ENCODE data around the gene IQSEC1.

The IQSEC1 gene

GRCh38 chr3:13067778-13068177, 5.5 kb downstream of the IQSEC1 start:
- no peak for FAIRE-seq

GRCh38 chr3:13066834-13067233, 6.4 kb downstream of the IQSEC1 start:
- no peak for FAIRE-seq

- FAIRE-seq: no peak
Observed at GRCh38 chr3:13066236-13066635, 7.0 kb downstream of the IQSEC1 start.

GRCh38 chr3:13065727-13066126, 7.5 kb downstream of the IQSEC1 start:
- no peak for FAIRE-seq

GRCh38 chr3:13064964-13065363, 8.3 kb downstream of the IQSEC1 start:
- FAIRE-seq: no peak

GRCh38 chr3:13064159-13064868, 8.9 kb downstream of the IQSEC1 start:
- no peak for FAIRE-seq

GRCh38 chr3:13063225-13063624, 10.0 kb downstream of the IQSEC1 start:
- no peak for FAIRE-seq

GRCh38 chr3:13062647-13063046, 10.6 kb downstream of the IQSEC1 start:
- no peak for FAIRE-seq

GRCh38 chr3:13060341-13060910, 12.8 kb downstream of the IQSEC1 start:
- FAIRE-seq: no peak

GRCh38 chr3:13058346-13059120, 14.7 kb downstream of the IQSEC1 start:
- FAIRE-seq: no peak

GRCh38 chr3:13057282-13058040, 15.8 kb downstream of the IQSEC1 start:
- no peak for FAIRE-seq

GRCh38 chr3:13055634-13056033, 17.6 kb downstream of the IQSEC1 start:
- FAIRE-seq: no peak

- FAIRE-seq: no peak
Observed at GRCh38 chr3:13054341-13055285, 18.6 kb downstream of the IQSEC1 start.

- no peak for FAIRE-seq
Observed at GRCh38 chr3:13053893-13054292, 19.3 kb downstream of the IQSEC1 start.

GRCh38 chr3:13053420-13053819, 19.8 kb downstream of the IQSEC1 start:
- FAIRE-seq: no peak

- FAIRE-seq: no peak
Observed at GRCh38 chr3:13052191-13052820, 20.9 kb downstream of the IQSEC1 start.

- FAIRE-seq: no peak
Observed at GRCh38 chr3:13051581-13051980, 21.6 kb downstream of the IQSEC1 start.

- no peak for FAIRE-seq
Observed at GRCh38 chr3:13051066-13051465, 22.2 kb downstream of the IQSEC1 start.

- FAIRE-seq: no peak
Observed at GRCh38 chr3:13050446-13050845, 22.8 kb downstream of the IQSEC1 start.

- no peak for FAIRE-seq
Observed at GRCh38 chr3:13049400-13049799, 23.8 kb downstream of the IQSEC1 start.

GRCh38 chr3:13047296-13048165, 25.7 kb downstream of the IQSEC1 start:
- no peak for FAIRE-seq

Measured in G401.6 (cell line).